HPDE6-E6E7 (cell line): Measurements from ENCODE around the gene NKTR.
"Not testable (repeated sequence)": the region's sequence is repeated elsewhere in the genome, so short reads cannot be mapped to it uniquely, and the experiment has no call there.

ENCODE experiments used
- DNase-seq: peaks from one replicate; pipeline ENCODE4 v3.0.0; 2011; ENCODE audit warnings: missing footprints; ENCODE audit errors: extremely low spot score

NKTR gene

GRCh38 chr3:42600111-42600957 is at the start of gene NKTR:
TSS of gene NKTR (plus strand) at chr3:42600686. CDS start at chr3:42601007, 321 bp downstream.
- peak; percentile 61 for DNase-seq

- no peak for DNase-seq
Measured at GRCh38 chr3:42552830-42553229, 47.7 kb upstream of the NKTR start.

- DNase-seq = no peak
Measured at GRCh38 chr3:42556089-42556632, 44.3 kb upstream of the NKTR start.

- not testable (repeated sequence) for DNase-seq
Measured at GRCh38 chr3:42556817-42557216, 43.7 kb upstream of the NKTR start.

GRCh38 chr3:42557854-42558253 is 42.6 kb upstream of the NKTR start:
- no peak for DNase-seq

- no peak for DNase-seq
Measured at GRCh38 chr3:42562047-42562907, 38.2 kb upstream of the NKTR start.

GRCh38 chr3:42569593-42570142 is 30.8 kb upstream of the NKTR start:
- no peak for DNase-seq

GRCh38 chr3:42572278-42572677 is 28.2 kb upstream of the NKTR start:
- DNase-seq = peak; percentile 23

- DNase-seq = no peak
Measured at GRCh38 chr3:42575137-42575741, 25.2 kb upstream of the NKTR start.

GRCh38 chr3:42578054-42578453 is 22.4 kb upstream of the NKTR start:
- no peak for DNase-seq

- DNase-seq = not testable (repeated sequence)
Measured at GRCh38 chr3:42579346-42579745, 21.1 kb upstream of the NKTR start.

GRCh38 chr3:42581400-42581708 is 19.1 kb upstream of the NKTR start:
- DNase-seq = no peak

- DNase-seq = peak; percentile 86
Measured at GRCh38 chr3:42581709-42582473, 18.6 kb upstream of the NKTR start, which contains the start of gene SEC22C. TSS of gene SEC22C (minus strand) at chr3:42581967. CDS start at chr3:42569046, 12,921 bp downstream.

GRCh38 chr3:42582474-42583070 is 17.9 kb upstream of the NKTR start:
- no peak for DNase-seq

GRCh38 chr3:42588625-42589024 is 11.9 kb upstream of the NKTR start:
- no peak for DNase-seq

- DNase-seq = no peak
Measured at GRCh38 chr3:42589382-42590109, 10.9 kb upstream of the NKTR start.

GRCh38 chr3:42590989-42591756 is 9.3 kb upstream of the NKTR start:
- DNase-seq = no peak

- no peak for DNase-seq
Measured at GRCh38 chr3:42591811-42592210, 8.7 kb upstream of the NKTR start.

- DNase-seq = no peak
Measured at GRCh38 chr3:42593635-42594034, 6.9 kb upstream of the NKTR start.
